Mesendoderm (in vitro differentiated cells): ENCODE data around the gene MOSPD3.

ENCODE experiments used
- DNase-seq: peaks from one replicate; pipeline ENCODE4 v3.0.0; 2013
- H2AK5ac ChIP-seq: 2 replicates; pipeline ENCODE4 v1.6.1; 2013; ENCODE audit warnings: low read length, inconsistent platforms
- H2BK120ac ChIP-seq: 2 replicates; pipeline ENCODE4 v1.6.1; 2013; ENCODE audit warnings: low read depth, mild to moderate bottlenecking, low read length, moderate library complexity, mixed read lengths
- H2BK15ac ChIP-seq: replicated peaks from 2 replicates; pipeline ENCODE4 v1.6.1; 2013; ENCODE audit warnings: low read depth, mild to moderate bottlenecking, moderate library complexity
- H2BK5ac ChIP-seq: 2 replicates; pipeline ENCODE4 v1.6.1; 2013; ENCODE audit warnings: low read length, inconsistent platforms
- H3K18ac ChIP-seq: 2 replicates; pipeline ENCODE4 v1.6.1; 2013; ENCODE audit warnings: mild to moderate bottlenecking, low read length, mixed read lengths
- H3K23ac ChIP-seq: one replicate; pipeline ENCODE4 v1.6.1; 2013; ENCODE audit warnings: low read length
- H3K27ac ChIP-seq: 2 replicates; pipeline ENCODE4 v1.5.1; 2013; ENCODE audit warnings: low read depth, mild to moderate bottlenecking, inconsistent platforms, low read length, moderate library complexity
- H3K27me3 ChIP-seq: 2 replicates; pipeline ENCODE4 v1.6.1; 2013; ENCODE audit warnings: low read length, control low read depth, mild to moderate bottlenecking, inconsistent platforms; ENCODE audit not compliant: insufficient read depth, poor library complexity
- H3K36me3 ChIP-seq: 2 replicates; pipeline ENCODE4 v1.6.1; 2013; ENCODE audit warnings: low read length, inconsistent platforms; ENCODE audit not compliant: control insufficient read depth, insufficient read depth
- H3K4ac ChIP-seq: one replicate; pipeline ENCODE4 v1.6.1; 2013; ENCODE audit warnings: low read depth, mild to moderate bottlenecking, low read length, moderate library complexity
- H3K4me1 ChIP-seq: 2 replicates; pipeline ENCODE4 v1.6.1; 2013; ENCODE audit warnings: low read depth, low read length, inconsistent platforms; ENCODE audit not compliant: control insufficient read depth
- H3K4me2 ChIP-seq: 2 replicates; pipeline ENCODE4 v1.6.1; 2013; ENCODE audit warnings: low read length
- H3K4me3 ChIP-seq: 2 replicates; pipeline ENCODE4 v1.5.1; 2013; ENCODE audit warnings: mild to moderate bottlenecking, low read length
- H3K56ac ChIP-seq: one replicate; pipeline ENCODE4 v1.6.1; 2013; ENCODE audit warnings: low read length
- H3K79me1 ChIP-seq: 2 replicates; pipeline ENCODE4 v1.6.1; 2013; ENCODE audit warnings: low read length, inconsistent platforms
- H3K79me2 ChIP-seq: 2 replicates; pipeline ENCODE4 v1.6.1; 2013; ENCODE audit warnings: mild to moderate bottlenecking, low read length; ENCODE audit not compliant: control insufficient read depth, insufficient read depth
- H3K9ac ChIP-seq: 2 replicates; pipeline ENCODE4 v1.6.1; 2013; ENCODE audit warnings: low read length, inconsistent platforms
- H4K5ac ChIP-seq: one replicate; pipeline ENCODE4 v1.6.1; 2013; ENCODE audit warnings: low read length
- H4K8ac ChIP-seq: one replicate; pipeline ENCODE4 v1.6.1; 2013; ENCODE audit warnings: low read depth, mild to moderate bottlenecking, control low read depth, low read length, moderate library complexity
- WGBS: extraction: QIAGEN DNeasy Blood & Tissue Kit; methylation state at CpG from one replicate; pipeline ENCODE4 v1.1.7; 2013; ENCODE audit warnings: low lambda C conversion rate, missing lambda C conversion rate; ENCODE audit not compliant: insufficient coverage; ENCODE audit errors: extremely low coverage; 5-methylcytosine and 5-hydroxymethylcytosine counted together

The MOSPD3 gene

GRCh38 chr7:100574362-100575205 lies 37.8 kb upstream of the MOSPD3 start:
- no peak overlapping the region for H3K4me3 ChIP-seq
- no peak overlapping the region for H3K27ac ChIP-seq
- no peaks in the 10 kb centered on the region for H3K36me3 ChIP-seq
- H3K4ac ChIP-seq: no peak overlapping the region
- H3K9ac ChIP-seq: no peak overlapping the region
- H3K56ac ChIP-seq: no peak overlapping the region
- H3K79me2 ChIP-seq: no peaks in the 10 kb centered on the region
- no peak for DNase-seq
- no peak overlapping the region for H4K8ac ChIP-seq
- H3K27me3 ChIP-seq: no peaks in the 10 kb centered on the region
- H3K23ac ChIP-seq: no peak overlapping the region
- no peaks in the 10 kb centered on the region for H3K79me1 ChIP-seq
- no CpG with 5 or more reads among the region's 44 CpGs for WGBS
- H2AK5ac ChIP-seq: no peak overlapping the region
- no peak overlapping the region for H2BK15ac ChIP-seq
- H4K5ac ChIP-seq: no peak overlapping the region
- no peak overlapping the region for H3K4me2 ChIP-seq
- peaks cover 10% of the 10 kb centered on the region for H3K4me1 ChIP-seq
- no peak overlapping the region for H3K18ac ChIP-seq
- H2BK5ac ChIP-seq: no peak overlapping the region
- no peak overlapping the region for H2BK120ac ChIP-seq

- no peaks in the 10 kb centered on the region for H3K36me3 ChIP-seq
- H2BK120ac ChIP-seq: no peak overlapping the region
- no peak overlapping the region for H4K5ac ChIP-seq
- H3K4me1 ChIP-seq: peaks cover 10% of the 10 kb centered on the region
- no peaks in the 10 kb centered on the region for H3K27me3 ChIP-seq
- H3K18ac ChIP-seq: no peak overlapping the region
- WGBS: no CpG with 5 or more reads among the region's 14 CpGs
- no peak overlapping the region for H2AK5ac ChIP-seq
- H3K4ac ChIP-seq: no peak overlapping the region
- H2BK5ac ChIP-seq: no peak overlapping the region
- no peaks in the 10 kb centered on the region for H3K79me2 ChIP-seq
- H4K8ac ChIP-seq: no peak overlapping the region
- no peak overlapping the region for H3K27ac ChIP-seq
- no peak for DNase-seq
- H2BK15ac ChIP-seq: no peak overlapping the region
- H3K23ac ChIP-seq: no peak overlapping the region
- H3K56ac ChIP-seq: no peak overlapping the region
- H3K79me1 ChIP-seq: no peaks in the 10 kb centered on the region
- H3K4me3 ChIP-seq: no peak overlapping the region
- no peak overlapping the region for H3K9ac ChIP-seq
- H3K4me2 ChIP-seq: no peak overlapping the region
Observed at GRCh38 chr7:100575206-100575631, 37.1 kb upstream of the MOSPD3 start.

GRCh38 chr7:100575746-100576383 lies 36.5 kb upstream of the MOSPD3 start:
- Histone ChIP-seq H3K79me1 (peaks cover 2% of the 10 kb centered on the region), H2BK5ac (no peak overlapping the region), H4K8ac (no peak overlapping the region), H2BK120ac (no peak overlapping the region), H2AK5ac (no peak overlapping the region), H3K27me3 (no peaks in the 10 kb centered on the region), H2BK15ac (no peak overlapping the region), H3K36me3 (peaks cover 3% of the 10 kb centered on the region), H4K5ac (no peak overlapping the region), H3K56ac (no peak overlapping the region), H3K4me1 (peaks cover 9% of the 10 kb centered on the region), H3K79me2 (no peaks in the 10 kb centered on the region), H3K18ac (no peak overlapping the region), H3K4me3 (no peak overlapping the region), H3K27ac (no peak overlapping the region), H3K4ac (no peak overlapping the region), H3K9ac (no peak overlapping the region), H3K4me2 (no peak overlapping the region), H3K23ac (no peak overlapping the region)
- DNase-seq: no peak
- no CpG with 5 or more reads among the region's 17 CpGs for WGBS

- H3K18ac ChIP-seq: no peak overlapping the region
- H3K9ac ChIP-seq: no peak overlapping the region
- peaks cover 4% of the 10 kb centered on the region for H3K4me1 ChIP-seq
- H4K8ac ChIP-seq: no peak overlapping the region
- no peak overlapping the region for H3K56ac ChIP-seq
- no peak for DNase-seq
- no peak overlapping the region for H3K23ac ChIP-seq
- peaks cover 6% of the 10 kb centered on the region for H3K36me3 ChIP-seq
- H3K27me3 ChIP-seq: no peaks in the 10 kb centered on the region
- no peak overlapping the region for H3K27ac ChIP-seq
- no peak overlapping the region for H3K4me2 ChIP-seq
- no peak overlapping the region for H4K5ac ChIP-seq
- H3K79me2 ChIP-seq: no peaks in the 10 kb centered on the region
- H2BK15ac ChIP-seq: no peak overlapping the region
- no peak overlapping the region for H2AK5ac ChIP-seq
- no peak overlapping the region for H2BK120ac ChIP-seq
- no peak overlapping the region for H3K4ac ChIP-seq
- peaks cover 2% of the 10 kb centered on the region for H3K79me1 ChIP-seq
- H2BK5ac ChIP-seq: no peak overlapping the region
- no CpG with 5 or more reads among the region's 13 CpGs for WGBS
- no peak overlapping the region for H3K4me3 ChIP-seq
Observed at GRCh38 chr7:100576384-100576993, 35.9 kb upstream of the MOSPD3 start.

GRCh38 chr7:100577103-100577502 lies 35.2 kb upstream of the MOSPD3 start:
- no peak overlapping the region for H3K4me2 ChIP-seq
- no peak overlapping the region for H3K18ac ChIP-seq
- H3K79me1 ChIP-seq: peaks cover 2% of the 10 kb centered on the region
- H2BK120ac ChIP-seq: no peak overlapping the region
- no peaks in the 10 kb centered on the region for H3K79me2 ChIP-seq
- H2BK15ac ChIP-seq: no peak overlapping the region
- peaks cover 10% of the 10 kb centered on the region for H3K36me3 ChIP-seq
- H2BK5ac ChIP-seq: no peak overlapping the region
- H3K27ac ChIP-seq: no peak overlapping the region
- no peaks in the 10 kb centered on the region for H3K27me3 ChIP-seq
- H4K8ac ChIP-seq: no peak overlapping the region
- H3K4ac ChIP-seq: no peak overlapping the region
- no CpG with 5 or more reads among the region's 24 CpGs for WGBS
- H3K4me3 ChIP-seq: no peak overlapping the region
- no peak overlapping the region for H4K5ac ChIP-seq
- no peak overlapping the region for H3K9ac ChIP-seq
- no peak overlapping the region for H3K23ac ChIP-seq
- no peak overlapping the region for H2AK5ac ChIP-seq
- H3K56ac ChIP-seq: no peak overlapping the region
- no peak for DNase-seq
- H3K4me1 ChIP-seq: no peaks in the 10 kb centered on the region
